Ishikawa (cell line): ENCODE data around the gene EYS.

Source experiments
- CEBPB ChIP-seq: IDR thresholded peaks from 2 replicates; pipeline ENCODE4 v1.6.1; 2012
- CREB1 ChIP-seq: IDR thresholded peaks from 2 replicates; pipeline ENCODE4 v1.6.1; 2012; ENCODE audit warnings: low read depth
- EGR1 ChIP-seq: IDR thresholded peaks from 2 replicates; pipeline ENCODE4 v1.6.1; 2012
- EP300 ChIP-seq: IDR thresholded peaks from 2 replicates; pipeline ENCODE4 v1.6.1; 2012; ENCODE audit warnings: borderline replicate concordance
- FOXM1 ChIP-seq: IDR thresholded peaks from 2 replicates; pipeline ENCODE4 v1.6.1; 2012; ENCODE audit warnings: low read depth, borderline replicate concordance
- MAX ChIP-seq: IDR thresholded peaks from 2 replicates; pipeline ENCODE4 v1.6.1; 2012
- NFIC ChIP-seq: IDR thresholded peaks from 2 replicates; pipeline ENCODE4 v1.6.1; 2012
- RAD21 ChIP-seq: IDR thresholded peaks from 2 replicates; pipeline ENCODE4 v1.6.1; 2012; ENCODE audit warnings: low read depth
- REST ChIP-seq: IDR thresholded peaks from 2 replicates; pipeline ENCODE4 v1.6.1; 2012; ENCODE audit warnings: low read depth, mild to moderate bottlenecking
- TAF1 ChIP-seq: IDR thresholded peaks from 2 replicates; pipeline ENCODE4 v1.6.1; 2012; ENCODE audit warnings: low read depth, mild to moderate bottlenecking
- TCF12 ChIP-seq: IDR thresholded peaks from 2 replicates; pipeline ENCODE4 v1.6.1; 2012; ENCODE audit warnings: low read depth
- TEAD4 ChIP-seq: IDR thresholded peaks from 2 replicates; pipeline ENCODE4 v1.6.1; 2012
- USF1 ChIP-seq: IDR thresholded peaks from 2 replicates; pipeline ENCODE4 v1.6.1; 2012
- YY1 ChIP-seq: IDR thresholded peaks from 2 replicates; pipeline ENCODE4 v1.6.1; 2012; ENCODE audit warnings: low read depth
- ZBTB7A ChIP-seq: IDR thresholded peaks from 2 replicates; pipeline ENCODE4 v1.6.1; 2012; ENCODE audit warnings: low read depth

Gene EYS

GRCh38 chr6:64128301-64129024 is 1578.6 kb downstream of the EYS start:
- TF ChIP-seq CEBPB (no peak), TCF12 (no peak)

GRCh38 chr6:64123761-64124633 is 1583.0 kb downstream of the EYS start:
- TF ChIP-seq TCF12 (no peak), CREB1 (no peak), CEBPB (no peak), YY1 (no peak), REST (no peak), MAX (no peak), EGR1 (no peak), TAF1 (no peak), ZBTB7A (no peak), USF1 (no peak), FOXM1 (no peak), EP300 (no peak)

- TF ChIP-seq MAX (no peak), TCF12 (no peak), TAF1 (no peak), FOXM1 (no peak), CEBPB (no peak), USF1 (no peak), EP300 (no peak)
These were observed 1584.2 kb downstream of the EYS start for GRCh38 chr6:64122712-64123375.

- no peak for TF ChIP-seq TCF12
- no peak for TF ChIP-seq USF1
- no peak for TF ChIP-seq CREB1
- no peak for TF ChIP-seq NFIC
- no peak for TF ChIP-seq REST
- no peak for TF ChIP-seq TAF1
- no peak for TF ChIP-seq EP300
These were observed 1585.9 kb downstream of the EYS start for GRCh38 chr6:64121011-64121565.

GRCh38 chr6:64113704-64114103 is 1593.3 kb downstream of the EYS start:
- no peak for TF ChIP-seq EGR1
- TF ChIP-seq ZBTB7A: no peak
- TF ChIP-seq CREB1: no peak
- no peak for TF ChIP-seq NFIC
- TF ChIP-seq TCF12: no peak
- no peak for TF ChIP-seq TEAD4
- no peak for TF ChIP-seq RAD21
- no peak for TF ChIP-seq MAX
- no peak for TF ChIP-seq USF1
- no peak for TF ChIP-seq CEBPB
- TF ChIP-seq YY1: no peak
- no peak for TF ChIP-seq TAF1
- TF ChIP-seq REST: no peak
- TF ChIP-seq EP300: no peak
- TF ChIP-seq FOXM1: no peak
